Activated T-cell treated with anti-CD3 and anti-CD28 coated beads, Interleukin-2, amount 50 U/mL, for 24 hours (primary cell): Measurements from ENCODE around the gene AQR.

Experiments
- DNase-seq: peaks from one replicate; pipeline ENCODE4 v3.0.0-alpha.2; 2020
- H3K27ac Mint-ChIP-seq: 2 replicates; pipeline ENCODE4 v1.8.0; 2020; ENCODE audit warnings: mild to moderate bottlenecking, mixed read lengths
- H3K27me3 Mint-ChIP-seq: 2 replicates; pipeline ENCODE4 v1.8.0; 2020; ENCODE audit warnings: mixed read lengths
- H3K36me3 Mint-ChIP-seq: 2 replicates; pipeline ENCODE4 v1.8.0; 2020; ENCODE audit warnings: low read depth, mixed read lengths
- H3K4me1 Mint-ChIP-seq: 2 replicates; pipeline ENCODE4 v1.8.0; 2020; ENCODE audit warnings: low read depth, mixed read lengths
- H3K4me3 Mint-ChIP-seq: 2 replicates; pipeline ENCODE4 v1.8.0; 2020; ENCODE audit warnings: mild to moderate bottlenecking, moderate library complexity, mixed read lengths
- H3K9me3 Mint-ChIP-seq: 2 replicates; pipeline ENCODE4 v1.8.0; 2020; ENCODE audit warnings: mixed read lengths

AQR gene

GRCh38 chr15:34969340-34970097, at the start of gene AQR:
Gene AQR, minus strand, starts transcription at chr15:34969742. Its CDS starts 129 bp downstream, at chr15:34969613.
- H3K4me3 Mint-ChIP-seq = peak within 1 kb of the TSS; percentile 100
- peak; percentile 92 for DNase-seq
- peaks cover 42% of the 10 kb centered on the region for H3K4me1 Mint-ChIP-seq
- H3K36me3 Mint-ChIP-seq = peaks cover 42% of the 10 kb centered on the region
- H3K27me3 Mint-ChIP-seq = no peaks in the 10 kb centered on the region
- peak within 1 kb of the TSS; percentile 98 for H3K27ac Mint-ChIP-seq
- no peaks in the 10 kb centered on the region for H3K9me3 Mint-ChIP-seq

- no peaks in the 10 kb centered on the region for H3K9me3 Mint-ChIP-seq
- H3K4me1 Mint-ChIP-seq = no peaks in the 10 kb centered on the region
- no peaks in the 10 kb centered on the region for H3K36me3 Mint-ChIP-seq
- no peak overlapping the region for H3K27ac Mint-ChIP-seq
- no peak for DNase-seq
- H3K27me3 Mint-ChIP-seq = peaks cover 3% of the 10 kb centered on the region
- no peak overlapping the region for H3K4me3 Mint-ChIP-seq
Observed at GRCh38 chr15:35014241-35014640, 44.7 kb upstream of the AQR start.

DNA sequence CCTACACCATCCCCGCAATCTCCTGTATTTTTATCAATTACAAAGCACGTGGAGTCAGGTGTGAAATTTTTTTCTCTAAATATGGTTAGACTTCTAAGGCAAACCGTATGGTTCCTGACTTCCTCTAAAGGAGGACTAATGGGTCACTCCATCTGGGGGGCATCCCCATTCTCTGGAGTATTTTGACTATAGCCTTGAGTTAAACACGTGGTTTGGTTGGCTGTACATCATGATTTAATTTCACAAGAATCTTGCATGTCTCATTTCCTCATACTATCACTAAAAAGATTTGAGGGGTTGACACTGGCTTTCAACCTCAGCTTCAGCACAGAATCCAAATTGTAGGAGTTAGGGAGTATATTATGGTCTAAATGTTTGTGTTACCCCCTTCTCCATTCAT, 43.8 kb upstream of the AQR start:
- H3K36me3 Mint-ChIP-seq = no peaks in the 10 kb centered on the region
- no peak overlapping the region for H3K4me3 Mint-ChIP-seq
- no peaks in the 10 kb centered on the region for H3K4me1 Mint-ChIP-seq
- no peak overlapping the region for H3K27ac Mint-ChIP-seq
- no peak for DNase-seq
- H3K27me3 Mint-ChIP-seq = peaks cover 3% of the 10 kb centered on the region
- no peaks in the 10 kb centered on the region for H3K9me3 Mint-ChIP-seq

DNA sequence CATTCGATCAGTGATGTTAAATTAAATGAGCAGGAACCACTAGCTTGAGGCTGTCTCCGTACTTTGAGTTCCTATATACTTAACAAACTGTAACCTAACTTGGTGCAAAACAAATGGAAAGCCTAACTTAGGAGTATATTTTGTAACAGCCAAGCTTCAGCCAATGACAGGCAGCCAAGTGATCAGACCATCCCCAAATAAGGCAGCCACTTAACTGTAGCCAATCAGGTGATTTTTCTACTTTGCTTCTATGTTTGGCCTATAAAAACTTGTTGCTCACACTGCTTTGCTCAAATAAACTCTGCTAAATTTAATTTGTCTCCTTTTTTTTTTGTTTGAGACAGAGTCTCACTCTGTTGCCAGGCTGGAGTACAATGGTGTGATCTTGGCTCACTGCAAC, 37.9 kb upstream of the AQR start:
- no peak for DNase-seq
- Mint-ChIP-seq H3K9me3 (no peaks in the 10 kb centered on the region), H3K27ac (no peak overlapping the region), H3K4me1 (no peaks in the 10 kb centered on the region), H3K27me3 (no peaks in the 10 kb centered on the region), H3K36me3 (no peaks in the 10 kb centered on the region), H3K4me3 (no peak overlapping the region)

GRCh38 chr15:35005933-35006332, 36.4 kb upstream of the AQR start:
- H3K4me1 Mint-ChIP-seq = no peaks in the 10 kb centered on the region
- no peak overlapping the region for H3K4me3 Mint-ChIP-seq
- no peaks in the 10 kb centered on the region for H3K9me3 Mint-ChIP-seq
- DNase-seq = no peak
- no peaks in the 10 kb centered on the region for H3K36me3 Mint-ChIP-seq
- H3K27me3 Mint-ChIP-seq = no peaks in the 10 kb centered on the region
- H3K27ac Mint-ChIP-seq = no peak overlapping the region

GRCh38 chr15:35003928-35004327, 34.4 kb upstream of the AQR start:
- H3K27me3 Mint-ChIP-seq = no peaks in the 10 kb centered on the region
- H3K4me1 Mint-ChIP-seq = no peaks in the 10 kb centered on the region
- H3K4me3 Mint-ChIP-seq = no peak overlapping the region
- no peaks in the 10 kb centered on the region for H3K36me3 Mint-ChIP-seq
- no peaks in the 10 kb centered on the region for H3K9me3 Mint-ChIP-seq
- no peak overlapping the region for H3K27ac Mint-ChIP-seq
- no peak for DNase-seq

- no peak for DNase-seq
- Mint-ChIP-seq H3K36me3 (no peaks in the 10 kb centered on the region), H3K27me3 (peaks cover 7% of the 10 kb centered on the region), H3K9me3 (no peaks in the 10 kb centered on the region), H3K4me3 (no peak overlapping the region), H3K27ac (no peak overlapping the region), H3K4me1 (no peaks in the 10 kb centered on the region)
Observed at GRCh38 chr15:35000511-35000910, 31.0 kb upstream of the AQR start.

DNA sequence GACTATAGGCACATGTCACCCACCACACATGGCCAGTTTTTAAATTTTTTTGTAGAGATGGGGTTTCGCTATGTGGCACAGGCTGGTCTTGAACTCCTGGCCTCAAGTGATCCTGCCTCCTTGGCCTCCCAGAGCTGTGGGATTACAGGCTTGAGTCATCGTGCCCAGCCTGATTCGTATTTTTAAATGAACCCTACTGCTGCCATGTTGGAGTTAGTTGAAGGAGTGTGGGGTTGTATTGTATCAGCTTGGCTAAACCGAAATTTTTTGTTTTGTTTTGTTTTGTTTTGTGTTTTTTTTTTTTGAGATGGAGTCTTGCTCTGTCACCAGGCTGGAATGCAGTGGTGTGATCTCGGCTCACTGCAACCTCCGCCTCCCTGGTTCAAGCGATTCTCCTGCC, 30.4 kb upstream of the AQR start:
- peaks cover 11% of the 10 kb centered on the region for H3K27me3 Mint-ChIP-seq
- DNase-seq = no peak
- H3K9me3 Mint-ChIP-seq = no peaks in the 10 kb centered on the region
- no peak overlapping the region for H3K27ac Mint-ChIP-seq
- H3K36me3 Mint-ChIP-seq = no peaks in the 10 kb centered on the region
- H3K4me3 Mint-ChIP-seq = no peak overlapping the region
- peaks cover 1% of the 10 kb centered on the region for H3K4me1 Mint-ChIP-seq

GRCh38 chr15:34994925-34995324, 25.4 kb upstream of the AQR start:
- Mint-ChIP-seq H3K9me3 (no peaks in the 10 kb centered on the region), H3K27ac (no peak overlapping the region), H3K4me1 (peaks cover 19% of the 10 kb centered on the region), H3K27me3 (peaks cover 11% of the 10 kb centered on the region), H3K4me3 (no peak overlapping the region), H3K36me3 (no peaks in the 10 kb centered on the region)
- DNase-seq = no peak

- Mint-ChIP-seq H3K4me1 (peaks cover 27% of the 10 kb centered on the region), H3K9me3 (no peaks in the 10 kb centered on the region), H3K4me3 (peak overlapping the region; percentile 62), H3K36me3 (no peaks in the 10 kb centered on the region), H3K27ac (peak overlapping the region; percentile 94), H3K27me3 (peaks cover 11% of the 10 kb centered on the region)
- DNase-seq = no peak
Observed at GRCh38 chr15:34993877-34994276, 24.3 kb upstream of the AQR start.

DNA sequence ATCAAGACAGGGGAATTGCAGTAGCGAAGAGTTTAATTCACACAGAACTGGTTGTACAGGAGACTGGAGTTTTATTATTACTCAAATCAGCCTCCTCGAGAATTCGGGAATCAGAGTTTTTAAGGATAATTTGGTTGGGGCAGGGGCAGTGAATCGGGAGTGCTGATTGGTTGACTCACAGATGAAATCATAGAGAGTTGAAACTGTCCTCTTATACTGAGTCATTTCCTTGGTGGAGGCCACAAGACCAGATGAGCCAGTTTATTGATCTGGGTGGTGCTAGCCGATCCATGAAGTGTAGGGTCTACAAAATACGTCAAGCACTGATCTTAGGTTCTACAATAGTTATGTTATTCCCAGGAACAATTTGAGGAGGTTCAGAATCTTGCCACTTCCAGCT, 23.9 kb upstream of the AQR start:
- Mint-ChIP-seq H3K9me3 (no peaks in the 10 kb centered on the region), H3K4me3 (peak overlapping the region; percentile 62), H3K4me1 (peaks cover 28% of the 10 kb centered on the region), H3K36me3 (peaks cover 2% of the 10 kb centered on the region), H3K27me3 (peaks cover 11% of the 10 kb centered on the region), H3K27ac (peak overlapping the region; percentile 94)
- DNase-seq = no peak

DNA sequence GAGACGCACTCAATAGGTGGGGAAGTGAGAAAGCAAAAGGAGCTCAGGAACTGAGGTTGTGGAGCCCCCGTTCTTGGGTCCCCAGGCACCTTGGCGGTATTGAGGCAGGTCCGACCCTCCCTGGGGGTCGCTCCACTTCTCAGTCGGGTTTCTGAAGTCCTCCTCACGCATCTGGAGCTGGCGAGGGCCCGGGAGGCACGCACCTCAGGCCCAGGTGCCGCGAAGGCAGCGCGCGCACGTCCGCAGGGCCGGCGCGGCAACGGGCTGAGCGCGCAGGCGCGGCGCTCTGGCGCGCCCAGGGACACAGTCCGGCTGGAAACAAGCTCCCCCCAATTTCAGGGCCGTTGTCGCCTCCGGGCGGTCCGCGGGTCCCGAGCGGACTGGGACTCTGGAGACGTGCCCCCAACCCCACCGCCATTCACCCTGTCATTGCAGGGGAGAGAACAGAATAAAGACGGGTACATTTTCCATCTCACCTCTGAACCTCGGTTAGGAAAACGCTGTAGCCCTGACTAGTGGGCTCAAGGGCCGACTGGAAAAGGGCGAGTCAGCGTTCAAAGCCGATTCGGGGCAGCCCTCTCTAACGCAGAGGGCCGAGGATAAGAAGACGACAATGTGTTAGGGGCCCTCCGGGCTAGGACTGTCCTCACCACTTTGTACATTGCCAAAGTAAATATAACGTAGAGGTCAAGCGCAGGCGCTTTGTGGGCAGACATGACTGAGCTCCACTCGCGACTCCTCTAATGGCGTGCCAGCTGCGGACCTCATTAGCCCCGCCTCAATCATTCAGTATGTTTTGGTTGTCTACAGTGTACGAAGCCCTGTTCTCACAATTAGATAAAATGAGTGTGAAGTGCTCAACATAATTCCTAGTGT, 18.7 kb upstream of the AQR start, which contains the start of gene ZNF770:
Gene ZNF770 (minus strand): TSS at position 261 of the 876 bp plus-strand sequence. CDS start 4,853 bp downstream, outside the sequence.
- peaks cover 43% of the 10 kb centered on the region for H3K4me1 Mint-ChIP-seq
- peaks cover 46% of the 10 kb centered on the region for H3K36me3 Mint-ChIP-seq
- H3K4me3 Mint-ChIP-seq = peak within 1 kb of the TSS; percentile 97
- peak; percentile 94 for DNase-seq
- no peaks in the 10 kb centered on the region for H3K27me3 Mint-ChIP-seq
- peak within 1 kb of the TSS; percentile 98 for H3K27ac Mint-ChIP-seq
- no peaks in the 10 kb centered on the region for H3K9me3 Mint-ChIP-seq

DNA sequence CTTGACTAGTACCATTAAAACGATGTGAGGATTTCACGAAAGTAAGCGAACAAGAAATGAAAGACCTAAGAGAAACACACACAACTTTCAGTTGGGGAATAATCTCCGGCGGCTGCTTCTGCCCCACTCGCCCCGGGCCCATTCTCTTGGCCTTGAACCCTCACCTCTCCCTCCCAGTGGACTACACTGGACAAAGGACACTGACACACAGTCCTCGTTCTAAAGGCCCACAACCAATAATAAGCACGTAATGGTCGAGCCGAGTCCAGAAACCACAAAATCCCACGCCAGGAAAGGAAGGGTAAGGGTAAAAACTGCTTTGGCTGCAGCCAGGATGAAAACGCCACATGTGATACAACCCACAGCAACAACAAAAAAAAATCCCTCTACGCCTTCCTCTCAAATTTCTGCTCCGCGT, 18.1 kb upstream of the AQR start:
- H3K4me3 Mint-ChIP-seq = peak overlapping the region; percentile 97
- no peak for DNase-seq

DNA sequence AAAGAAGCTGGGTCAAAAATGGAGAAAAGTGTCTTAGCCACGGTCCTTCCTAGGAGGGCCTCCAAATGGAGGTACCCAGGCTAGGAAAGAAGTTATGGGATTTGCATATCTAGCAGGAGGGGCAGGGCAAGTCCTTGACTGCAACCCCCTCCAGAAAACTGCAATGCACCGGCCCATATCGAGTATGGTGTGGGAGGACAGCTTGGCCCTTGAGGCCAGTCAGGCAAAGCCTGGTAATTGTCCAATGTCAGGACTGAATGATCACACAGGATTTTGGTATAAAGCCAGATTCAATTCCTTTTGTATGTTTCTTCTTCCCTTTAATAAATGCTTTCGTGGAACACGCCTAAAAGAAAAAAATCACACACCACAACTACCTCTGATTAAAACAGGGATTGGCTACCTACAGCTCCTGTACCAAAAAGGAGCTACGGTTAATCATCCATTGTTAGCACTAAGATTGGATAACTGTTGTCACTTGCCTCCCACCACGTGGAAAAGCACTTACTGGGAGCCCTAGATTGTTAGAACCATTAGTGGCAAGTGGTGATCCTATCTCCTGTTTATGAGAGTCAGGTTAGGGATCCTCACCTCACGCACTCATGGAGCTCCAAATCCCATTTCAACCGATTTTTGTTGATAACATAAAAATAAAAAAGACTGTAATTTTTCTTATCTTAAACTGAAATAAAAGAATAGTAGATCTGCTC, 17.4 kb upstream of the AQR start:
- no peaks in the 10 kb centered on the region for H3K27me3 Mint-ChIP-seq
- peaks cover 59% of the 10 kb centered on the region for H3K36me3 Mint-ChIP-seq
- peaks cover 44% of the 10 kb centered on the region for H3K4me1 Mint-ChIP-seq
- no peak for DNase-seq
- H3K4me3 Mint-ChIP-seq = peak overlapping the region; percentile 97
- no peaks in the 10 kb centered on the region for H3K9me3 Mint-ChIP-seq
- H3K27ac Mint-ChIP-seq = peak overlapping the region; percentile 98

More for the DNA sequence above, 18.1 kb upstream of the AQR start:
- H3K4me1 Mint-ChIP-seq = peaks cover 41% of the 10 kb centered on the region
- peaks cover 52% of the 10 kb centered on the region for H3K36me3 Mint-ChIP-seq
- H3K27me3 Mint-ChIP-seq = no peaks in the 10 kb centered on the region
- H3K9me3 Mint-ChIP-seq = no peaks in the 10 kb centered on the region
- H3K27ac Mint-ChIP-seq = peak overlapping the region; percentile 98
